Measurements from ENCODE around the gene LTC4S. TPM values are rescaled to one million over a fixed set of nuclear protein-coding genes. Genes with fewer than 3 reads are reported as not detected.

The LTC4S gene
- polyA plus RNA-seq, 3 donors: 0.65 to 2.1 (median 0.69) TPM

- Mint-ChIP-seq H3K9me3 (no peaks in the 10 kb centered on the region), H3K4me3 (no peak overlapping the region), H3K27ac (peak overlapping the region; percentile 75 to 93 (median 85)), H3K36me3 (peaks cover 74 to 86% of the 10 kb centered on the region in 2 donors), H3K27me3 (ENCODE audit: low read depth in 3 of 3) (peaks cover 0 to 2% (median 0%) of the 10 kb centered on the region in 3 donors), H3K4me1 (peaks cover 86% of the 10 kb centered on the region)
- H3K36me3 ChIP-seq (replicated peaks in 1 of 2; ENCODE audit: control insufficient read depth in 1 of 2, insufficient read depth in 2 of 2, low read length in 2 of 2): peaks cover 44 to 74% of the 10 kb centered on the region in 2 donors
- H3K9me3 ChIP-seq (replicated peaks in 1 of 2; ENCODE audit: control insufficient read depth in 1 of 2, insufficient read depth in 1 of 2, low read length in 2 of 2): no peaks in the 10 kb centered on the region
- peaks cover 95% of the 10 kb centered on the region for H4K20me1 ChIP-seq (ENCODE audit: insufficient read depth, low read length)
- no peak for TF ChIP-seq CTCF (IDR thresholded peaks at IDR 0.05)
- H3K27me3 ChIP-seq (ENCODE audit: control insufficient read depth in 2 of 2, insufficient read depth in 2 of 2, low read length in 2 of 2): no peaks in the 10 kb centered on the region
- H3K4me3 ChIP-seq (replicated peaks in 1 of 3; ENCODE audit: low read depth in 2 of 3, low read length in 3 of 3): no peak overlapping the region
- peaks cover 91% of the 10 kb centered on the region for H3K79me2 ChIP-seq (ENCODE audit: insufficient read depth, low read length)
- H3K9ac ChIP-seq (ENCODE audit: insufficient read depth, low read length, poor library complexity, severe bottlenecking): no peak overlapping the region
- H2AFZ ChIP-seq (ENCODE audit: insufficient read depth, low read depth, low read length, poor library complexity, severe bottlenecking): no peak overlapping the region
- intact Hi-C loops (cut with micrococcal nuclease): no loop called here
- 46% methylated on average over 5 of the region's 6 CpGs for WGBS (ENCODE audit: insufficient coverage)
- DNase-seq: peak in 2 of 3 donors; percentile 46 to 67
- H3K4me2 ChIP-seq (replicated peaks; ENCODE audit: extremely low read depth, low read length, poor library complexity, severe bottlenecking): no peak overlapping the region
- peak overlapping the region; percentile 37 to 62 for H3K27ac ChIP-seq (ENCODE audit: low read depth in 1 of 2, low read length in 2 of 2)
- peaks cover 79 to 91% of the 10 kb centered on the region in 2 donors for H3K4me1 ChIP-seq (ENCODE audit: control insufficient read depth in 1 of 2, insufficient read depth in 2 of 2, low read length in 2 of 2)
These were observed 24.5 kb upstream of the LTC4S start for GRCh38 chr5:179769271-179769670.

GRCh38 chr5:179769796-179770195 lies 24.0 kb upstream of the LTC4S start:
- Histone ChIP-seq H3K4me1 (ENCODE audit: control insufficient read depth in 1 of 2, insufficient read depth in 2 of 2, low read length in 2 of 2) (peaks cover 76 to 93% of the 10 kb centered on the region in 2 donors), H3K79me2 (ENCODE audit: insufficient read depth, low read length) (peaks cover 91% of the 10 kb centered on the region)

More at GRCh38 chr5:179769796-179770195, 24.0 kb upstream of the LTC4S start:
- no peak overlapping the region for H3K4me3 ChIP-seq (replicated peaks in 1 of 3; ENCODE audit: low read depth in 2 of 3, low read length in 3 of 3)
- H3K9me3 Mint-ChIP-seq: no peaks in the 10 kb centered on the region
- WGBS (ENCODE audit: insufficient coverage): 37% methylated on average over 3 of the region's 5 CpGs
- peaks cover 77 to 88% of the 10 kb centered on the region in 2 donors for H3K36me3 Mint-ChIP-seq
- peak overlapping the region; percentile 75 to 93 (median 85) for H3K27ac Mint-ChIP-seq
- peaks cover 48 to 79% of the 10 kb centered on the region in 2 donors for H3K36me3 ChIP-seq (replicated peaks in 1 of 2; ENCODE audit: control insufficient read depth in 1 of 2, insufficient read depth in 2 of 2, low read length in 2 of 2)
- no peak overlapping the region for H3K9ac ChIP-seq (ENCODE audit: insufficient read depth, low read length, poor library complexity, severe bottlenecking)
- no peaks in the 10 kb centered on the region for H3K27me3 ChIP-seq (ENCODE audit: control insufficient read depth in 2 of 2, insufficient read depth in 2 of 2, low read length in 2 of 2)
- H3K4me2 ChIP-seq (replicated peaks; ENCODE audit: extremely low read depth, low read length, poor library complexity, severe bottlenecking): no peak overlapping the region
- peak overlapping the region; percentile 37 to 62 for H3K27ac ChIP-seq (ENCODE audit: low read depth in 1 of 2, low read length in 2 of 2)
- no peak overlapping the region for H3K4me3 Mint-ChIP-seq
- peak in 2 of 3 donors; percentile 58 to 76 for DNase-seq
- H3K27me3 Mint-ChIP-seq (ENCODE audit: low read depth in 3 of 3): peaks cover 0 to 2% (median 0%) of the 10 kb centered on the region in 3 donors
- H4K20me1 ChIP-seq (ENCODE audit: insufficient read depth, low read length): peaks cover 95% of the 10 kb centered on the region
- intact Hi-C loops (cut with micrococcal nuclease): no loop called here
- H3K9me3 ChIP-seq (replicated peaks in 1 of 2; ENCODE audit: control insufficient read depth in 1 of 2, insufficient read depth in 1 of 2, low read length in 2 of 2): no peaks in the 10 kb centered on the region
- H2AFZ ChIP-seq (ENCODE audit: insufficient read depth, low read depth, low read length, poor library complexity, severe bottlenecking): no peak overlapping the region
- H3K4me1 Mint-ChIP-seq: peaks cover 84% of the 10 kb centered on the region
- TF ChIP-seq CTCF (IDR thresholded peaks at IDR 0.05): no peak
